Breast epithelium (tissue), 4 donors: ENCODE results near the gene C3orf85. TPM values are rescaled to one million over a fixed set of nuclear protein-coding genes. Genes with fewer than 3 reads are reported as not detected.

ENCODE experiments used
- DNase-seq, 2 donors: peaks; one replicate each; pipeline ENCODE4 v3.0.0-alpha.2; 2019; ENCODE audit warnings: low spot score in 2 of 2
- H3K27ac ChIP-seq, 2 donors: fragments of 200-600 bp; sonication (generic) in 1 of 2; one replicate each; pipeline ENCODE4 v1.5.1; 2016 to 2019; ENCODE audit warnings: mild to moderate bottlenecking in 1 of 2
- H3K27me3 ChIP-seq, 2 donors: fragments of 200-600 bp; sonication (generic) in 1 of 2; one replicate each; pipeline versions ENCODE4 v1.5.1 to v1.6.0; 2017 to 2019; ENCODE audit warnings: control low read depth in 1 of 2, mild to moderate bottlenecking in 1 of 2
- H3K36me3 ChIP-seq: fragments of 200-600 bp; one replicate; pipeline ENCODE4 v1.5.1; 2019
- H3K4me1 ChIP-seq, 2 donors: fragments of 200-600 bp; sonication (generic); one replicate each; pipeline ENCODE4 v1.5.1; 2016 to 2019; ENCODE audit warnings: control low read depth in 1 of 2
- H3K4me3 ChIP-seq, 3 donors: fragments of 200-600 bp; sonication (generic); 1 replicate in 2 of 3; 2 replicates in 1 of 3; pipeline ENCODE4 v1.5.1; 2016 to 2019; ENCODE audit warnings: mild to moderate bottlenecking in 3 of 3, moderate library complexity in 2 of 3
- H3K9me3 ChIP-seq, 2 donors: fragments of 200-600 bp; sonication (generic) in 1 of 2; one replicate each; pipeline ENCODE4 v1.5.1; 2016 to 2019; ENCODE audit warnings: control low read depth in 1 of 2
- POLR2A ChIP-seq: fragments of 450-650 bp; IDR thresholded peaks from one replicate; pipeline ENCODE4 v1.6.1; 2016; ENCODE audit warnings: antibody characterized with exemption, mild to moderate bottlenecking, moderate library complexity
- POLR2AphosphoS5 ChIP-seq, 3 donors: sonication (generic); formaldehyde crosslinking; IDR thresholded peaks; one replicate each; pipeline ENCODE4 v1.6.1; 2017; ENCODE audit warnings: antibody characterized with exemption in 3 of 3
- intact Hi-C: fragments of 100-400 bp; cut with DNase I; formaldehyde crosslinking; loops from one replicate; pipeline ENCODE4 v1.15.1; 2023; ENCODE audit warnings: low total_unique reads
- total RNA-seq, 3 donors: library from RNA; depleted of rRNA; stranded (reverse); fragments of >200 nt; gene quantifications; one replicate each; pipeline ENCODE4 v1.1.0, GENCODE V29; 2016
- TF ChIP-seq, protein P1 (sequence below), 3 donors: fragments of 450-650 bp; IDR thresholded peaks; one replicate each; pipeline ENCODE4 v1.5.1; 2016 to 2017; ENCODE audit warnings: antibody characterized with exemption in 3 of 3, mild to moderate bottlenecking in 3 of 3, moderate library complexity in 3 of 3

Gene C3orf85
- total RNA-seq, 3 donors from 2014 or later: not detected

- DNase-seq: no peak
- H3K4me3 ChIP-seq: no peak overlapping the region
Observed at GRCh38 chr3:109184726-109185125, 48.2 kb downstream of the C3orf85 start.

DNA sequence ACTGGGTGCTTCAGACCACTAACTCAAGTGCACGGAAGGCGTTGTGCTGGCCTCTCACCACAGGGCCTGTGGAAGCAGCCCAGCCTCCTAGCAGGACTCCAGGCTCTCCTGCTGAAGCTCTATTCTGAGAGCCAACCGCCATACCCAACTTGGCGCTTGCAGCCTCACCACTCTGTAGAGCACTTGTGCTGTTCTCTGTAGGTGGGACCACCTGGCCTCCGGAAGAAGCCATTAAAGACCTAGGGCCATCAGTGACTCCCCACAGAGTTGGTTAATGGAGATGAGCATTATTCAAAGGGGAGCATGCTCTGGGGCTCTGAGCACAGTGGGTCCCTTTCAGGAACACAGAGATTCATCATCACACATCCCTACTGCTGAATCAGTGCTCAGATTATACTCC is 50.9 kb downstream of the C3orf85 start:
- H3K9me3 ChIP-seq: no peaks in the 10 kb centered on the region
- intact Hi-C loops: no loop called here

More at GRCh38 chr3:109184726-109185125, 48.2 kb downstream of the C3orf85 start:
- Histone ChIP-seq H3K9me3 (no peaks in the 10 kb centered on the region), H3K4me1 (no peaks in the 10 kb centered on the region), H3K27me3 (no peaks in the 10 kb centered on the region), H3K36me3 (no peaks in the 10 kb centered on the region), H3K27ac (no peak overlapping the region)
- TF ChIP-seq, protein P1, sequence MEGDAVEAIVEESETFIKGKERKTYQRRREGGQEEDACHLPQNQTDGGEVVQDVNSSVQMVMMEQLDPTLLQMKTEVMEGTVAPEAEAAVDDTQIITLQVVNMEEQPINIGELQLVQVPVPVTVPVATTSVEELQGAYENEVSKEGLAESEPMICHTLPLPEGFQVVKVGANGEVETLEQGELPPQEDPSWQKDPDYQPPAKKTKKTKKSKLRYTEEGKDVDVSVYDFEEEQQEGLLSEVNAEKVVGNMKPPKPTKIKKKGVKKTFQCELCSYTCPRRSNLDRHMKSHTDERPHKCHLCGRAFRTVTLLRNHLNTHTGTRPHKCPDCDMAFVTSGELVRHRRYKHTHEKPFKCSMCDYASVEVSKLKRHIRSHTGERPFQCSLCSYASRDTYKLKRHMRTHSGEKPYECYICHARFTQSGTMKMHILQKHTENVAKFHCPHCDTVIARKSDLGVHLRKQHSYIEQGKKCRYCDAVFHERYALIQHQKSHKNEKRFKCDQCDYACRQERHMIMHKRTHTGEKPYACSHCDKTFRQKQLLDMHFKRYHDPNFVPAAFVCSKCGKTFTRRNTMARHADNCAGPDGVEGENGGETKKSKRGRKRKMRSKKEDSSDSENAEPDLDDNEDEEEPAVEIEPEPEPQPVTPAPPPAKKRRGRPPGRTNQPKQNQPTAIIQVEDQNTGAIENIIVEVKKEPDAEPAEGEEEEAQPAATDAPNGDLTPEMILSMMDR (IDR thresholded peaks at IDR 0.05): no peak
- TF ChIP-seq POLR2A: no peak
- no peak for TF ChIP-seq POLR2AphosphoS5 (IDR thresholded peaks at IDR 0.05)
- intact Hi-C loops: no loop called here

GRCh38 chr3:109188741-109189140 is 52.2 kb downstream of the C3orf85 start:
- Histone ChIP-seq H3K4me1 (no peaks in the 10 kb centered on the region), H3K9me3 (no peaks in the 10 kb centered on the region), H3K4me3 (no peak overlapping the region), H3K27ac (no peak overlapping the region), H3K36me3 (no peaks in the 10 kb centered on the region), H3K27me3 (no peaks in the 10 kb centered on the region)
- intact Hi-C loops: no loop called here
- DNase-seq: no peak
- no peak for TF ChIP-seq POLR2AphosphoS5 (IDR thresholded peaks at IDR 0.05)
- no peak for TF ChIP-seq POLR2A
- TF ChIP-seq, protein P1 (IDR thresholded peaks at IDR 0.05): no peak

More for the DNA sequence above, 50.9 kb downstream of the C3orf85 start:
- H3K27me3 ChIP-seq: no peaks in the 10 kb centered on the region
- no peak overlapping the region for H3K27ac ChIP-seq
- DNase-seq: no peak
- no peaks in the 10 kb centered on the region for H3K4me1 ChIP-seq
- no peak overlapping the region for H3K4me3 ChIP-seq
- no peaks in the 10 kb centered on the region for H3K36me3 ChIP-seq
- TF ChIP-seq, protein P1 (IDR thresholded peaks at IDR 0.05): no peak
- no peak for TF ChIP-seq POLR2AphosphoS5 (IDR thresholded peaks at IDR 0.05)
- TF ChIP-seq POLR2A: no peak

- DNase-seq: no peak
- no peaks in the 10 kb centered on the region for H3K4me1 ChIP-seq
- TF ChIP-seq, protein P1 (IDR thresholded peaks at IDR 0.05): no peak
- no peak for TF ChIP-seq POLR2A
- no peak for TF ChIP-seq POLR2AphosphoS5 (IDR thresholded peaks at IDR 0.05)
- no peak overlapping the region for H3K4me3 ChIP-seq
- H3K9me3 ChIP-seq: no peaks in the 10 kb centered on the region
- intact Hi-C loops: no loop called here
- H3K36me3 ChIP-seq: no peaks in the 10 kb centered on the region
- no peaks in the 10 kb centered on the region for H3K27me3 ChIP-seq
- no peak overlapping the region for H3K27ac ChIP-seq
Observed at GRCh38 chr3:109191421-109191820, 54.9 kb downstream of the C3orf85 start.

DNA sequence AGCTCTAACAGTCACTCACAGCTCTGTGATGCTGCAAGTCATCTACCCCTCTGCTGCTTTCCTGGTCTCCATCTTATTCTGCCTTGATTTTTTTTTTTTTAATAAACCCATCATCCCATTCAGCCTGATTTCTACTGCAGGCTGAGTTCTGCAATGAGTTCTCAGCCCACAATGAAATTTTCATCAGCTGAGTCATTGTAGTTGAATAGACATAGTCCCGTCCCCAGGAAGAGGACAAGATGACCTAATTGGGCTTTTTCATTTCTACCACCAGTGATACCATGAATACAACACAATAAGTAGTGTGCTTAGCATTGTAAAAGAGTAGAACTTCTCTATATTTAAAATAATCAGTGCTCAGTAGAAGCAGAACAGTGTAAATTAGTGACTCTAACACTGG is 59.3 kb downstream of the C3orf85 start:
- TF ChIP-seq POLR2AphosphoS5 (IDR thresholded peaks at IDR 0.05) (no peak), POLR2A (no peak)
- TF ChIP-seq, protein P1 (IDR thresholded peaks at IDR 0.05): no peak
- H3K4me3 ChIP-seq: no peak overlapping the region

More for the DNA sequence above, 59.3 kb downstream of the C3orf85 start:
- Histone ChIP-seq H3K36me3 (no peaks in the 10 kb centered on the region), H3K9me3 (no peaks in the 10 kb centered on the region), H3K27me3 (no peaks in the 10 kb centered on the region), H3K4me1 (no peaks in the 10 kb centered on the region), H3K27ac (no peak overlapping the region)
- intact Hi-C loops: no loop called here
- DNase-seq: no peak

Other genes with a start within 250 kb of the C3orf85 start
- not detected for gene GUCA1C, start 182.8 kb upstream of the C3orf85 start, total RNA-seq
- under 1 TPM in 1 of 3 donors, not detected in 2; under 0.01 TPM for gene MORC1, start 18.6 kb upstream of the C3orf85 start, total RNA-seq
- not detected for gene DPPA2, start 179.8 kb downstream of the C3orf85 start, total RNA-seq
- gene DPPA4, start 200.8 kb downstream of the C3orf85 start, total RNA-seq: not detected